SK-N-SH treated with all-trans-retinoic acid at 6 μM for 48 hours (cell line): ENCODE results near the gene ACO1.

Experiments used
- CREB5 ChIP-seq: fragments of 250-450 bp; sonication (Bioruptor Pico); IDR thresholded peaks from 2 replicates; pipeline ENCODE4 v1.5.1; 2020; ENCODE audit warnings: low read depth, mild to moderate bottlenecking, moderate library complexity
- ESRRG ChIP-seq: fragments of 250-450 bp; sonication (Bioruptor Pico); IDR thresholded peaks from 2 replicates; pipeline ENCODE4 v1.6.1; 2021; ENCODE audit warnings: mild to moderate bottlenecking
- POU6F1 ChIP-seq: fragments of 250-450 bp; sonication (Bioruptor Pico); IDR thresholded peaks from 2 replicates; pipeline ENCODE4 v1.8.0; 2021; ENCODE audit warnings: low read depth, mild to moderate bottlenecking, moderate library complexity, borderline replicate concordance
- RARB ChIP-seq: fragments of 250-450 bp; sonication (Bioruptor Pico); IDR thresholded peaks from 2 replicates; pipeline ENCODE4 v1.8.0; 2021; ENCODE audit warnings: mild to moderate bottlenecking, moderate library complexity
- TSHZ2 ChIP-seq: fragments of 250-450 bp; sonication (Bioruptor Pico); IDR thresholded peaks from 2 replicates; pipeline ENCODE4 v1.5.0; 2020; ENCODE audit warnings: mild to moderate bottlenecking, moderate library complexity

DNA sequence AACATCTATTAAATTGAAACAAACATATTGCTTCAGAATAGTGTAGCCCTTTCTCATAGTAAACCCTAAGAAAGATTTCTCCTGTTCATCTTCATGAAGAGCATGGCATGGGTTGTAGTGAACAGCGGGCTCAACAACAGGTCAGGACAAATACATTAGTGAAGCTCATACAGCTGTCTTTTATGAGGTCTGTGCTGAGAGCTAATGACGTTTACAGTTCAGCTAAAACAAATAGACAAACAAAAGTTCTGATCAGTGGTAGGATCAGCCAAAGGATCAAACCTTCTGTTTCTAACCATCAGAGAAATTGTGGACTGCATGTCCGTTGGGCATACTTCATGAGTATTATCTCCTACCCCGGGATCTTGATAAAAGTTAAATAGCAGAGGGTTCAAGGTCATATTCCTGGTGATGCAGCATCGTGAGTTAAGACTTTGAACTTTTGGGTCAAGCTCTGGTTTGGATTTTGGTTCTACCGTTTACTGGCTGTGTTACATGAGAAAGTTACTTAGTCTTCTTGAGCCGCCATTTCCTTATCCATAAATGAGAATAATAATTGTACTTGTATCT is 37.9 kb downstream of the ACO1 start:
- TF ChIP-seq TSHZ2 (CRISPR knock-in tag): no peak
- TF ChIP-seq CREB5: no peak
- no peak for TF ChIP-seq ESRRG (CRISPR knock-in tag)
- TF ChIP-seq POU6F1 (CRISPR knock-in tag): no peak
- TF ChIP-seq RARB (CRISPR knock-in tag): no peak
